ENCODE results near the gene RBBP7.

Gene RBBP7

DNA sequence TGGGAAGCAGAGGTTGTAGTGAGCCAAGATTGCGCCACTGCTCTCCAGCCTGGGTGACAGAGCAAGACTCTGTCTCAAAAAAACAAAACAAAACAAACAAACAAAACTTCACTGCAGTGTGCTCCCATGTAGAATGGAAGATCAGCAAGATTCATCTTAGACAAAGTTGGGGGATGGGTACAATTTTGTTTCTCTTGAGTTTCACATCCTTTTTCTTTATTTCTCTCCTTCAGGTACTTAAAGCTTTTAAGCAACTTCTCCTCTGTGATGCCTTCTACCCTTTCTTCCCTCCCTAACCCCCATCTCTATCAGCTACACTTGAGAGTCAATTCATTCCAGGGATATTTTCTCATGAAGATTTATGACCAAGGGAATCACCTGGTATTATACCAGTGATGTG lies 15.5 kb upstream of the RBBP7 start:
- Histone ChIP-seq H3K4me3 (ENCODE audit: low read depth in 1 of 5, low read length in 5 of 5) (no peak overlapping the region), H3K27ac (ENCODE audit: low read depth, low read length) (no peak overlapping the region), H3K36me3 (ENCODE audit: control insufficient read depth in 5 of 5, insufficient read depth in 5 of 5, low read length in 5 of 5) (no peaks in the 10 kb centered on the region), H3K27me3 (ENCODE audit: control insufficient read depth in 5 of 5, insufficient read depth in 4 of 5, low read length in 5 of 5) (peaks cover 0 to 25% (median 6%) of the 10 kb centered on the region in 5 donors), H3K9me3 (ENCODE audit: control insufficient read depth in 5 of 5, low read length in 5 of 5) (no peaks in the 10 kb centered on the region), H3K4me1 (ENCODE audit: control insufficient read depth in 5 of 5, insufficient read depth in 5 of 5, low read length in 5 of 5) (peaks cover 0 to 11% (median 4%) of the 10 kb centered on the region in 5 donors), H3K9ac (ENCODE audit: low read length in 5 of 5) (no peak overlapping the region)

DNA sequence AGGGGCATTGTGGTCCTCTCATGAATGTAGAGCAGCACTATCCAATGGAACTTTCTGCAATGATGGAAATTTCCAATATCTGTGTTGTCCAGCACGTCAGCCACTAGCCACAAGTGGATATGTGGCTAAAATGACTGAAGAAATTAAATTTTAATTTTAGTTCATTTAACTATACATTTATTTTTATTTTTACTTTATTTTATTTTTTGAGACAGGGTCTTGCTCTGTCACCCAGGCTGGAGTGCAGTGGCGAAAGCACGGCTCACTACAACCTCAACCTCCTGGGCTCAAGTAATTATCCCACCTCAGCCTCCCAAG lies 13.3 kb upstream of the RBBP7 start:
- Histone ChIP-seq H3K27ac (ENCODE audit: low read depth, low read length) (no peak overlapping the region), H3K27me3 (ENCODE audit: control insufficient read depth in 5 of 5, insufficient read depth in 4 of 5, low read length in 5 of 5) (peaks cover 0 to 21% (median 6%) of the 10 kb centered on the region in 5 donors), H3K36me3 (ENCODE audit: control insufficient read depth in 5 of 5, insufficient read depth in 5 of 5, low read length in 5 of 5) (no peaks in the 10 kb centered on the region), H3K9me3 (ENCODE audit: control insufficient read depth in 5 of 5, low read length in 5 of 5) (no peaks in the 10 kb centered on the region), H3K4me3 (ENCODE audit: low read depth in 1 of 5, low read length in 5 of 5) (no peak overlapping the region), H3K4me1 (ENCODE audit: control insufficient read depth in 5 of 5, insufficient read depth in 5 of 5, low read length in 5 of 5) (peaks cover 0 to 11% (median 4%) of the 10 kb centered on the region in 5 donors), H3K9ac (ENCODE audit: low read length in 5 of 5) (no peak overlapping the region)

DNA sequence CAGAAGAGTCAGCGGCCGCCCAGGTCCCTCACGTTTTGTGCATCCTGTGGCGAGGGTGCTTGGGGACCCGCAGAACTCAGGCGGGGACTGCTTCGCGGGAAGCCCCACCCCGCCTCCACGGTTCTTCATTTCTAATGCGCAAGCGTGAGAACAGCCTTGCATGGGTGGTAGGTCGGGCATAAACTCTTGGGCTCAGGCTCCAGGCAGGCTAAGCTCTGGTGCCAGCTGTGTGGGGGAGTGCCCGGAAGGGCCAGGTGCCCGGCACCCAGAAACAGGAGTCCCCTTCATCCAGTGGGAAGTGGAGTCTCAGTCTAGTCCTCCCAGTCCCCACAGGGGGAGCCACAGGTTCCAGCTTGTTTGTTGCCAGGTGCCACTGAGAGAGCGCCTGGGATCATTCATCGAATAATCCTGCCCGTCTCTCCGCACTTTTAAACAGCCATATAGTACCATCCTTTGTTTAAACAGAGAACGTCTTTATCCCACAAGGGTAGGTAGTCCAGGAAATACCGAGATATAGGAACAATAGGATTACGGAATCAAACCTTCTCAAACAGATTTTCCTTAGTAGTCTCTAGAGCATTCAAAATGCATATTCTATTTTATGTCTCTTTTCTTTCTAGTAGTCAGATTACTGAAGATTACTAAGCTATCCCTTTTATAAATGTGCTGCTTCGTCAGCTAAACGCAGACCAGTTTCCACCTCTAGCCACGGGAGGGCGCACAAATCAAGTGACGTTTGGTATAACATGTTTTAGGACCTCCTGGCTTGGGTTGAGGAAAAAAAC lies 12.7 kb upstream of the RBBP7 start:
- Histone ChIP-seq H3K9me3 (ENCODE audit: control insufficient read depth in 5 of 5, low read length in 5 of 5) (no peaks in the 10 kb centered on the region), H3K36me3 (ENCODE audit: control insufficient read depth in 5 of 5, insufficient read depth in 5 of 5, low read length in 5 of 5) (no peaks in the 10 kb centered on the region), H3K27me3 (ENCODE audit: control insufficient read depth in 5 of 5, insufficient read depth in 4 of 5, low read length in 5 of 5) (peaks cover 0 to 20% (median 6%) of the 10 kb centered on the region in 5 donors), H3K4me3 (ENCODE audit: low read depth in 1 of 5, low read length in 5 of 5) (peak overlapping the region; percentile 53 to 75 (median 67)), H3K9ac (ENCODE audit: low read length in 5 of 5) (peak overlapping the region; percentile 2 to 68 (median 49)), H3K4me1 (ENCODE audit: control insufficient read depth in 5 of 5, insufficient read depth in 5 of 5, low read length in 5 of 5) (peaks cover 0 to 11% (median 4%) of the 10 kb centered on the region in 5 donors), H3K27ac (ENCODE audit: low read depth, low read length) (peak overlapping the region; percentile 32)

DNA sequence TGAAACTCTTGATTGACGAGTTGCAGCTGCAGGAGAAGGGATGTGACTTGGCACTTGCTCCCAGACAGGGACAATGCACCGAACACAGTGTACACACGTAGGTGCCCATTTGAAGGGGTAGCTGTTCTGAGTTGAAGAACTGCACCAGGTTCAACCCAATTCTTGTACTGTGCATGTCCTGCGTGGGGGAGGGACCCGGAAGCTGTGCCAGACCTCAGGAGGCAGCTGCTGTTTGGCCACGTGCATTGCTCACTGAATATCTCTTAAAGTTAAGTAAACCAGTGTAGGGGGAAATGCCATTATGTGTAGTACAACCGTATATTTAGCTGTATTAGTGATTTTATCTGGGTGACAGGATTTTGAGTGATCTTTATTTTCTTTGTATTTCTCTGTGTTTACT lies 12.0 kb upstream of the RBBP7 start:
- H3K36me3 ChIP-seq (ENCODE audit: control insufficient read depth in 5 of 5, insufficient read depth in 5 of 5, low read length in 5 of 5), result no peaks in the 10 kb centered on the region
- H3K9me3 ChIP-seq (ENCODE audit: control insufficient read depth in 5 of 5, low read length in 5 of 5), result no peaks in the 10 kb centered on the region
- H3K4me1 ChIP-seq (ENCODE audit: control insufficient read depth in 5 of 5, insufficient read depth in 5 of 5, low read length in 5 of 5), result peaks cover 0 to 11% (median 4%) of the 10 kb centered on the region in 5 donors
- no peak overlapping the region for H3K9ac ChIP-seq (ENCODE audit: low read length in 5 of 5)
- H3K4me3 ChIP-seq (ENCODE audit: low read depth in 1 of 5, low read length in 5 of 5), result peak overlapping the region in 4 of 5 donors; percentile 5 to 68 (median 46)
- H3K27ac ChIP-seq (ENCODE audit: low read depth, low read length), result no peak overlapping the region
- H3K27me3 ChIP-seq (ENCODE audit: control insufficient read depth in 5 of 5, insufficient read depth in 4 of 5, low read length in 5 of 5), result peaks cover 0 to 18% (median 4%) of the 10 kb centered on the region in 5 donors

DNA sequence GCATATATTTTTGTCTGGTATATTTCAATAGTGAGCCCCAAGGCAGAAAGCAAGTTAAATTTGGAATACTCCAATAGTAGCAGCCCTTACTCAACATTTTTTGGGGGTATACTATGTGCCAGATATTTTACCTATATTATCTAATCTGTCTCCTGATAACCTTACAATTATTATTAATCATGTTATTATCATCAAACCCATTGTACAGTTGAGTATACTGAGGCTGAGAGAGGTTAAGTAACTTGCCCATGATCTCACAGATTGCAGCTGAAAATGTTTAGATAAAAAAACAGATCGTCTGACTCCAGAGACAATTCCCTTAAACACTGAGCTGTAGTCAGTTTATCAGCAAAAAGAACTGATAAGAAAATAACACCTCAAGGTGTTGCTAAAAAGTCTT lies 6.5 kb upstream of the RBBP7 start:
- H3K27me3 ChIP-seq (ENCODE audit: control insufficient read depth in 5 of 5, insufficient read depth in 4 of 5, low read length in 5 of 5), result peaks cover 0 to 13% (median 5%) of the 10 kb centered on the region in 5 donors
- H3K36me3 ChIP-seq (ENCODE audit: control insufficient read depth in 5 of 5, insufficient read depth in 5 of 5, low read length in 5 of 5), result no peaks in the 10 kb centered on the region
- H3K4me3 ChIP-seq (ENCODE audit: low read depth in 1 of 5, low read length in 5 of 5), result no peak overlapping the region
- H3K27ac ChIP-seq (ENCODE audit: low read depth, low read length), result no peak overlapping the region
- H3K9me3 ChIP-seq (ENCODE audit: control insufficient read depth in 5 of 5, low read length in 5 of 5), result no peaks in the 10 kb centered on the region
- H3K4me1 ChIP-seq (ENCODE audit: control insufficient read depth in 5 of 5, insufficient read depth in 5 of 5, low read length in 5 of 5), result peaks cover 0 to under 1% (median under 1%) of the 10 kb centered on the region in 5 donors
- H3K9ac ChIP-seq (ENCODE audit: low read length in 5 of 5), result no peak overlapping the region

DNA sequence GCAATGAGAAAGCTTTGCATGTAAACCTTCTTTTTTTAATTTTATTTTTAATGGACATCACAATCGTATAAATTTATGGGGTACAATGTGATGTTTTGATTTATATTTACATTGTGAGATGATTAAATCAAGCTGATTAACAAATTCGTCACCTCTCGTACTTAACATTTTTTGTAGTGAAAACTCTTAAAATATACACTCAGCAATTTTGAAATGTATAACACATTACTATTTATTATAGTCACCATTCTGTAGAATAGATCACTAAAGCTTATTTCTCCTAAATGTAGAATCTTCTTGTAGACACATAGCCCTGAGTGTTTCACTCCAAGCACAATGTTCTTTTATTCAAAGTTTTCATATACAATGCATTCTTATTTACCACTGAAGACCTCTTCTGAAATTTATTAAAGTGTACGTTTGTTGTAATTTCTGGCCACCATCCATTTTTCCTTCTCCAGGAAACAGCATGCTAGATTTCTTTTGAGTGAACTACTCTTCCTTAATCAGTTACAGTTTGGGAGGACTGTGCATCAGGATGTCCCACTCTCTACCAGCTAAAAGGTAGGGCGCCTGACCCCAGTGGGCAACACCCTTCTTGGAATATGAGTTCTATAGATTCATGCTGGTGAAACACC lies 4.4 kb upstream of the RBBP7 start:
- Histone ChIP-seq H3K9me3 (ENCODE audit: control insufficient read depth in 5 of 5, low read length in 5 of 5) (no peaks in the 10 kb centered on the region), H3K27me3 (ENCODE audit: control insufficient read depth in 5 of 5, insufficient read depth in 4 of 5, low read length in 5 of 5) (peaks cover 0 to 17% (median 5%) of the 10 kb centered on the region in 5 donors), H3K27ac (ENCODE audit: low read depth, low read length) (no peak overlapping the region), H3K9ac (ENCODE audit: low read length in 5 of 5) (no peak overlapping the region), H3K4me1 (ENCODE audit: control insufficient read depth in 5 of 5, insufficient read depth in 5 of 5, low read length in 5 of 5) (peaks cover 3 to 16% (median 12%) of the 10 kb centered on the region in 5 donors), H3K4me3 (ENCODE audit: low read depth in 1 of 5, low read length in 5 of 5) (no peak overlapping the region), H3K36me3 (ENCODE audit: control insufficient read depth in 5 of 5, insufficient read depth in 5 of 5, low read length in 5 of 5) (no peaks in the 10 kb centered on the region)

DNA sequence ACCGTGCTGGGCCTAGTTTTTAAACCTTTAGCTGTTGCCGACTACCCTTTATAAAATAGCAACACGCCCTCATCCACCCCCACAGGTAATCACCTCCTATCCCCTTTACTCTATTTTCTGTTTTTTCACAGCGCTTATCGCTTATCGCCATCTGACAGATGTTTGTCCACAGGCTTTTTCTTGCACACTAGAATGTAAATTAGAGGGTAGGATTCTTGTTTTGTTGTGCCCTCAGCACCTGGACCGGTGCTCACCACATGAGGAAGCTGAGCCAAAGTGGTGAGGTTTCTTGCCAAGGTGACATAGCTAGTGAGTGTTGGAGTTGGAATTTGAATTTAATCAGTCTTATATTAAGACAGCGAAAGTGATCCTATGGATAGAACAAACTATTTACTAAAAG lies 2.9 kb upstream of the RBBP7 start:
- Histone ChIP-seq H3K4me3 (ENCODE audit: low read depth in 1 of 5, low read length in 5 of 5) (no peak overlapping the region), H3K27me3 (ENCODE audit: control insufficient read depth in 5 of 5, insufficient read depth in 4 of 5, low read length in 5 of 5) (peaks cover 0 to 17% (median 5%) of the 10 kb centered on the region in 5 donors), H3K4me1 (ENCODE audit: control insufficient read depth in 5 of 5, insufficient read depth in 5 of 5, low read length in 5 of 5) (peaks cover 6 to 31% (median 27%) of the 10 kb centered on the region in 5 donors), H3K9ac (ENCODE audit: low read length in 5 of 5) (no peak overlapping the region), H3K36me3 (ENCODE audit: control insufficient read depth in 5 of 5, insufficient read depth in 5 of 5, low read length in 5 of 5) (no peaks in the 10 kb centered on the region), H3K27ac (ENCODE audit: low read depth, low read length) (no peak overlapping the region), H3K9me3 (ENCODE audit: control insufficient read depth in 5 of 5, low read length in 5 of 5) (no peaks in the 10 kb centered on the region)

DNA sequence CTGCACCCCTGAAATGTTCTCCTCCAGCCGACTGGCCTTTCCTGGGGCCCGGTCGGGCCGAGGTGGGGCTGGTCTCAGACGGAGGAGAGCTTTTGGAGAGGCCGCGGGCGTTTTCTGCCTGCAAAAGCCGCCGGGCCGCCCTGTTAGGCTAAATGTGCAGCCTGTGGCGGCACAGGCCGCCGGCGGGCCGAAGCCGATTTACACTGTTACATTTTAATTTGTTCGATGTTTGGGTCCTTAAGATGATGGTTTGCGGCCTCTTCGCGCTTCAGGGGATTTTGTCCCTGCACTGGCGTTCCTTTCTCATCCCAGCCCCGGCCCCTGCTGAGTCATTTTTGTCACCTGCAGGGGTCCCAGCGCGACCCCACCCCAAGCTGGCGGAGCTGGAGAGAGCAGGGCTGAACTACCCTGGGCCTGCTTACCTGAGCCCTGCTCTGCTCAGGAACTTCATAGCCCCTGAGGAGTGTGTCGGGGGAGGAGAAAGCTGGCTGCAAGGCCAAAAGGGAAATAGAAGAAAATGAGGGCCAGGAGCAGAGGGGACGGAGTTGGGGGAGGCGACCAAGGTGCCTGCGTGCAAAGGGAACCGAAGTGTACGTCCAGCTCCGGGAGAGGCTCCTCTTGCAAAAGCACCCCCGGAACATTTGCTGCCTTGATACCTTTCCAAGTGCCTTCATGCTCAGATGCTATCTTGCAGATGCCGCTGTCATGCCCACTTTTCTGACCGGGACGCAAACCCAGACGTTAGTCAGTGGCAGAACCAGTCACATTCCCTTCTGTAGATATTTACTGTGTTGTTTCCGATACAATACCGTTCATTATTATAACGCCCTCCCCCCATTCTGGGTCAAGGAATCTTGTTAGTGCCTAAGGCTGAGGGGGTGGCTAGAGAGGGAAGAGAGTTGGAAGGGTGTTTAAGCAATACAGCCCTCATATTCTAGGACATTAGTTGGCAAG lies 977 bp upstream of the RBBP7 start:
- Histone ChIP-seq H3K9me3 (ENCODE audit: control insufficient read depth in 5 of 5, low read length in 5 of 5) (no peaks in the 10 kb centered on the region), H3K36me3 (ENCODE audit: control insufficient read depth in 5 of 5, insufficient read depth in 5 of 5, low read length in 5 of 5) (no peaks in the 10 kb centered on the region), H3K9ac (ENCODE audit: low read length in 5 of 5) (peak overlapping the region in 4 of 5 donors; percentile 42 to 70 (median 54)), H3K27ac (ENCODE audit: low read depth, low read length) (peak overlapping the region; percentile 57), H3K4me3 (ENCODE audit: low read depth in 1 of 5, low read length in 5 of 5) (peak overlapping the region; percentile 49 to 78 (median 77)), H3K27me3 (ENCODE audit: control insufficient read depth in 5 of 5, insufficient read depth in 4 of 5, low read length in 5 of 5) (peaks cover 0 to 17% (median 5%) of the 10 kb centered on the region in 5 donors), H3K4me1 (ENCODE audit: control insufficient read depth in 5 of 5, insufficient read depth in 5 of 5, low read length in 5 of 5) (peaks cover 6 to 35% (median 28%) of the 10 kb centered on the region in 5 donors)

DNA sequence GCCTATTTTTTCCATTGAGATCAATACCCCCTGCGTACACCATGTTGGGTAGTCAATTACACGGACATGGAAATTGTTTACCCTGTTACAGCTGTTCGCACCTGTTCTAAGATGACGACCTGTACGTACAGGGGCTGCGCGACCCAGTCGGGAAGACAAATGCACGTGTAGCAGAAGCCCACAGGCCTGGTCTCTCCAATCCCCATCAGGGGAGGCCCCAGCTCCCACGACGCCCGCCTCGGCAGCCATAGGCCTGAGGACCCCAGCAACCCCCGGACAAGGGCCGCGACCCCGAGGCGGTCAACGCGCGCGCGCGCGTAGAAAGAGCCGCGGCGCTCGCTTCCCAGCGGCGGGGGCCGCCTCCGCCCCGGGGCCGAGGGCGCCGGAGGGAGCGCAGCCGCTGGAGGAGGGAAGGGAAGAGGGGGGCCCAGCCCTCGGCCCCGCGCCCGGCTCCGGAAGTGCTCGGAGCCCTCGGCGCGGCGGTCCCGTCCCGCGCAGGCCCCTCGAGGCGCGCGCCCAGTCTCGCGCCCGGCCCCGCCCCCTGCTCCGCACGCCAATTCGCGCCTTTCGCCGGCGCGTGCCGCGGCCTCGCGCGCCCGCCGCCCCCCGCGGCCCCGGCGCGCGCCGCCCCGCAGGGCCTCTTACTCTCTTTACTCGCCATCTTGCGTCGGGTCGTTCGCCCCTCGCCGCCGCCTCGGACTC lies 618 bp downstream of the RBBP7 start:
- peak overlapping the region; percentile 68 for H3K27ac ChIP-seq (ENCODE audit: low read depth, low read length)
- H3K27me3 ChIP-seq (ENCODE audit: control insufficient read depth in 5 of 5, insufficient read depth in 4 of 5, low read length in 5 of 5), result peaks cover 0 to 13% (median 0%) of the 10 kb centered on the region in 5 donors
- peak overlapping the region; percentile 64 to 81 (median 68) for H3K9ac ChIP-seq (ENCODE audit: low read length in 5 of 5)
- peak overlapping the region; percentile 73 to 85 (median 81) for H3K4me3 ChIP-seq (ENCODE audit: low read depth in 1 of 5, low read length in 5 of 5)
- no peaks in the 10 kb centered on the region for H3K36me3 ChIP-seq (ENCODE audit: control insufficient read depth in 5 of 5, insufficient read depth in 5 of 5, low read length in 5 of 5)
- H3K9me3 ChIP-seq (ENCODE audit: control insufficient read depth in 5 of 5, low read length in 5 of 5), result no peaks in the 10 kb centered on the region
- peaks cover 6 to 35% (median 28%) of the 10 kb centered on the region in 5 donors for H3K4me1 ChIP-seq (ENCODE audit: control insufficient read depth in 5 of 5, insufficient read depth in 5 of 5, low read length in 5 of 5)
